ENCODE results near the gene TSSK2. TPM values are rescaled to one million over a fixed set of nuclear protein-coding genes. Genes with fewer than 3 reads are reported as not detected.

TSSK2 gene
- total RNA-seq, 4 donors from 2014 or later: 0.59 to 0.94 (median 0.78) TPM; not detected in 1

GRCh38 chr22:19106886-19107729 lies 24.0 kb upstream of the TSSK2 start:
- no peak for DNase-seq
- Histone ChIP-seq H3K27ac (peak overlapping the region in 2 of 3 donors; percentile 31 to 43), H3K4me3 (replicated peaks in 1 of 3) (no peak overlapping the region), H3K27me3 (no peaks in the 10 kb centered on the region), H3K9me3 (no peaks in the 10 kb centered on the region), H3K4me1 (peaks cover 32 to 61% of the 10 kb centered on the region in 2 donors), H3K36me3 (no peaks in the 10 kb centered on the region)
- WGBS, 2 donors: 87 to 88% methylated on average over 3 of the region's 3 CpGs
- intact Hi-C loops (cut with DNase I): no loop called here
- TF ChIP-seq CTCF (IDR thresholded peaks at IDR 0.05): no peak
- TF ChIP-seq POLR2A (IDR thresholded peaks at IDR 0.05): no peak

GRCh38 chr22:19107730-19108074 lies 23.4 kb upstream of the TSSK2 start:
- Histone ChIP-seq H3K27ac (no peak overlapping the region), H3K27me3 (no peaks in the 10 kb centered on the region), H3K36me3 (no peaks in the 10 kb centered on the region), H3K9me3 (no peaks in the 10 kb centered on the region), H3K4me3 (replicated peaks in 1 of 3) (no peak overlapping the region), H3K4me1 (peaks cover 30 to 62% of the 10 kb centered on the region in 2 donors)
- intact Hi-C loops (cut with DNase I): no loop called here
- WGBS, 2 donors: 92 to 94% methylated on average over 8 of the region's 8 CpGs
- TF ChIP-seq CTCF (IDR thresholded peaks at IDR 0.05) (no peak), POLR2A (IDR thresholded peaks at IDR 0.05) (no peak)
- DNase-seq: no peak

- H3K27me3 ChIP-seq: no peaks in the 10 kb centered on the region
These were observed 22.3 kb upstream of the TSSK2 start for GRCh38 chr22:19108807-19109197.

GRCh38 chr22:19109198-19110063 lies 21.7 kb upstream of the TSSK2 start:
- intact Hi-C loops (cut with DNase I): no loop called here
- 57 to 64% methylated on average over 7 of the region's 7 CpGs for WGBS, 2 donors
- H3K4me1 ChIP-seq: peaks cover 29 to 55% of the 10 kb centered on the region in 2 donors
- no peaks in the 10 kb centered on the region for H3K9me3 ChIP-seq
- TF ChIP-seq CTCF (IDR thresholded peaks at IDR 0.05): no peak
- no peak for TF ChIP-seq POLR2A (IDR thresholded peaks at IDR 0.05)
- no peak overlapping the region for H3K4me3 ChIP-seq (replicated peaks in 1 of 3)
- peak overlapping the region; percentile 43 to 68 (median 64) for H3K27ac ChIP-seq
- no peaks in the 10 kb centered on the region for H3K36me3 ChIP-seq
- no peaks in the 10 kb centered on the region for H3K27me3 ChIP-seq
- peak; percentile 46 to 59 for DNase-seq

More at GRCh38 chr22:19108807-19109197, 22.3 kb upstream of the TSSK2 start:
- Histone ChIP-seq H3K9me3 (no peaks in the 10 kb centered on the region), H3K4me1 (peaks cover 31 to 60% of the 10 kb centered on the region in 2 donors), H3K36me3 (no peaks in the 10 kb centered on the region), H3K4me3 (replicated peaks in 1 of 3) (no peak overlapping the region), H3K27ac (peak overlapping the region; percentile 43 to 68 (median 64))
- intact Hi-C loops (cut with DNase I): no loop called here
- TF ChIP-seq CTCF (IDR thresholded peaks at IDR 0.05): no peak
- no peak for TF ChIP-seq POLR2A (IDR thresholded peaks at IDR 0.05)
- 56 to 85% methylated on average over 3 of the region's 3 CpGs for WGBS, 2 donors
- no peak for DNase-seq

Measured in thyroid gland (tissue), 4 donors.